ENCODE data around the gene SLC27A2.
"Not testable (repeated sequence)": the region's sequence is repeated elsewhere in the genome, so short reads cannot be mapped to it uniquely, and the experiment has no call there.

The SLC27A2 gene

GRCh38 chr15:50146632-50147031 lies 35.4 kb upstream of the SLC27A2 start:
- in situ Hi-C loops (cut with HindIII; ENCODE audit: low sequenced_read_pairs): no loop called here
- no peak for DNase-seq (ENCODE audit: low read depth)
- TF ChIP-seq, protein P1, sequence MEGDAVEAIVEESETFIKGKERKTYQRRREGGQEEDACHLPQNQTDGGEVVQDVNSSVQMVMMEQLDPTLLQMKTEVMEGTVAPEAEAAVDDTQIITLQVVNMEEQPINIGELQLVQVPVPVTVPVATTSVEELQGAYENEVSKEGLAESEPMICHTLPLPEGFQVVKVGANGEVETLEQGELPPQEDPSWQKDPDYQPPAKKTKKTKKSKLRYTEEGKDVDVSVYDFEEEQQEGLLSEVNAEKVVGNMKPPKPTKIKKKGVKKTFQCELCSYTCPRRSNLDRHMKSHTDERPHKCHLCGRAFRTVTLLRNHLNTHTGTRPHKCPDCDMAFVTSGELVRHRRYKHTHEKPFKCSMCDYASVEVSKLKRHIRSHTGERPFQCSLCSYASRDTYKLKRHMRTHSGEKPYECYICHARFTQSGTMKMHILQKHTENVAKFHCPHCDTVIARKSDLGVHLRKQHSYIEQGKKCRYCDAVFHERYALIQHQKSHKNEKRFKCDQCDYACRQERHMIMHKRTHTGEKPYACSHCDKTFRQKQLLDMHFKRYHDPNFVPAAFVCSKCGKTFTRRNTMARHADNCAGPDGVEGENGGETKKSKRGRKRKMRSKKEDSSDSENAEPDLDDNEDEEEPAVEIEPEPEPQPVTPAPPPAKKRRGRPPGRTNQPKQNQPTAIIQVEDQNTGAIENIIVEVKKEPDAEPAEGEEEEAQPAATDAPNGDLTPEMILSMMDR (IDR thresholded peaks at IDR 0.05; ENCODE audit: low read depth, low read length, missing control alignments): no peak
- H3K4me3 ChIP-seq (ENCODE audit: low read depth, low read length): no peak overlapping the region

DNA sequence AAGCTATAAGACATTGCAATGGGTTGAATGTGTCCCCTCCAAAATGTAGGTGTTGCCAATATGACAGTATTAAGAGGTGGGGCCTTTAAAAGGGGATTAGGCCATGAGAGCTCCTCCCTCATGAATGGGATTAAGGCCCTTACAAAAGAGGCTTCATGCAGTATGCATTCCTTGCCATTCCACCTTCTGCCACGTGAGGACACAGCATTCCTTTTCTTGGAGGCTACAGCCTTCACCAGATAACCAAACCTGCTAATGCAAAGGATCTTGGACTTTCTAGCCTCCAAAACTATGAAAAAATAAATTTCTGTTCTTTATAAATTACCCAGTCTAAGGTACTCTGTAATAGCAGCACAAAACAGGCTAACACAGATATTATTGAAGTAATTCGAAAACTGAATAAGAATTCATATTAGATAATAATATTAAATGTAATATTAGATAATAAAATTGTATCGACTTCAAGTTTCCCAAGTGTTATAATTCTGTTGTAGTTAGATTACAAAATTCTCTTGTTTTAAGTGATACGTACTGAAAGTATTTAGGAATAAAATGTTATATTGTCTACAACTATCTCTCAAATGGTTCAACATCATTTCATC lies 33.5 kb upstream of the SLC27A2 start:
- in situ Hi-C loops (cut with HindIII; ENCODE audit: low sequenced_read_pairs): no loop called here
- TF ChIP-seq, protein P1 (IDR thresholded peaks at IDR 0.05; ENCODE audit: low read depth, low read length, missing control alignments): peak; percentile 91
- DNase-seq (ENCODE audit: low read depth): peak; percentile 65
- no peak overlapping the region for H3K4me3 ChIP-seq (ENCODE audit: low read depth, low read length)

DNA sequence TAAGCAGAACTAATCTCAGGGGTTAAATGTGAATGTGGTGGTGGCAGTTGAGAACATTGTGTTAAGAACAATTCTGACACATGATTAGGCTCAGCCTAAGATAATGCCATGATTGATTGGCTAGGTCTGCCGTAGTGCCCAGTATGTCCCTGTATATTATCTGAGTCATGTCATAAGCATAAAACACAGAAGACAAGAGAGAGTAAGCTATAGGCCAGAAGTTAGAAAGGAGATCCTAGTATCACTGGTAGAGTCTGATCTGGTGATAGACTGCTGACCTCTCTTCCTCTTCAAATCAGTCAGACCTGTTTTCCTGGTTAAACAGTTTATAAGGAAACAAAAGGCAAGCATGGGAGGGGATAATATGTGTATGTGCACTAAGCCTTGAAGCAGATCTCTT lies 32.9 kb upstream of the SLC27A2 start:
- in situ Hi-C loops (cut with HindIII; ENCODE audit: low sequenced_read_pairs): no loop called here
- DNase-seq (ENCODE audit: low read depth): no peak
- TF ChIP-seq, protein P1 (IDR thresholded peaks at IDR 0.05; ENCODE audit: low read depth, low read length, missing control alignments): no peak
- H3K4me3 ChIP-seq (ENCODE audit: low read depth, low read length): no peak overlapping the region

GRCh38 chr15:50150349-50150748 lies 31.6 kb upstream of the SLC27A2 start:
- TF ChIP-seq, protein P1 (IDR thresholded peaks at IDR 0.05; ENCODE audit: low read depth, low read length, missing control alignments): no peak
- no peak overlapping the region for H3K4me3 ChIP-seq (ENCODE audit: low read depth, low read length)
- in situ Hi-C loops (cut with HindIII; ENCODE audit: low sequenced_read_pairs): no loop called here
- no peak for DNase-seq (ENCODE audit: low read depth)

GRCh38 chr15:50150851-50151250 lies 31.1 kb upstream of the SLC27A2 start:
- in situ Hi-C loops (cut with HindIII; ENCODE audit: low sequenced_read_pairs): no loop called here
- no peak overlapping the region for H3K4me3 ChIP-seq (ENCODE audit: low read depth, low read length)
- no peak for DNase-seq (ENCODE audit: low read depth)
- TF ChIP-seq, protein P1 (IDR thresholded peaks at IDR 0.05; ENCODE audit: low read depth, low read length, missing control alignments): no peak

- no peak for DNase-seq (ENCODE audit: low read depth)
- TF ChIP-seq, protein P1 (IDR thresholded peaks at IDR 0.05; ENCODE audit: low read depth, low read length, missing control alignments): no peak
- in situ Hi-C loops (cut with HindIII; ENCODE audit: low sequenced_read_pairs): no loop called here
- H3K4me3 ChIP-seq (ENCODE audit: low read depth, low read length): no peak overlapping the region
These were observed 30.5 kb upstream of the SLC27A2 start for GRCh38 chr15:50151476-50151875.

DNA sequence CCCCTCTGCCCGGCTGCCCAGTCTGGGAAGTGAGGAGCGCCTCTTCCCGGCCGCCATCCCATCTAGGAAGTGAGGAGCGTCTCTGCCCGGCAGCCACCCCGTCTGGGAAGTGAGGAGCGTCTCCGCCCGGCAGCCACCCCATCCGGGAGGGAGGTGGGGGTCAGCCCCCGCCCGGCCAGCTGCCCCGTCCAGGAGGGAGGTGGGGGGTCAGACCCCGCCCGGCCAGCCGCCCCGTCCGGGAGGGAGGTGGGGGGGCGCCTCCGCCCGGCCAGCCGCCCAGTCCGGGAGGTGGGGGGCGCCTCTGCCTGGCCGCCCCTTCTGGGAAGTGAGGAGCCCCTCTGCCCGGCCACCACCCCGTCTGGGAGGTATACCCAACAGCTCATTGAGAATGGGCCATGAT lies 23.8 kb upstream of the SLC27A2 start:
- H3K4me3 ChIP-seq (ENCODE audit: low read depth, low read length); DNase-seq (ENCODE audit: low read depth); in situ Hi-C loops (cut with HindIII; ENCODE audit: low sequenced_read_pairs): not testable (repeated sequence)

All from astrocyte of the cerebellum (primary cell).